GM19455 (cell line): ENCODE data around the gene ARPC1B.
"Not testable (repeated sequence)": the region's sequence is repeated elsewhere in the genome, so short reads cannot be mapped to it uniquely, and the experiment has no call there.

Source experiments
- ATAC-seq: cut with Tn5 transposase; IDR thresholded peaks from one replicate; pipeline ENCODE4 v1.9.1; 2021; ENCODE audit not compliant: unreplicated experiment

The ARPC1B gene

DNA sequence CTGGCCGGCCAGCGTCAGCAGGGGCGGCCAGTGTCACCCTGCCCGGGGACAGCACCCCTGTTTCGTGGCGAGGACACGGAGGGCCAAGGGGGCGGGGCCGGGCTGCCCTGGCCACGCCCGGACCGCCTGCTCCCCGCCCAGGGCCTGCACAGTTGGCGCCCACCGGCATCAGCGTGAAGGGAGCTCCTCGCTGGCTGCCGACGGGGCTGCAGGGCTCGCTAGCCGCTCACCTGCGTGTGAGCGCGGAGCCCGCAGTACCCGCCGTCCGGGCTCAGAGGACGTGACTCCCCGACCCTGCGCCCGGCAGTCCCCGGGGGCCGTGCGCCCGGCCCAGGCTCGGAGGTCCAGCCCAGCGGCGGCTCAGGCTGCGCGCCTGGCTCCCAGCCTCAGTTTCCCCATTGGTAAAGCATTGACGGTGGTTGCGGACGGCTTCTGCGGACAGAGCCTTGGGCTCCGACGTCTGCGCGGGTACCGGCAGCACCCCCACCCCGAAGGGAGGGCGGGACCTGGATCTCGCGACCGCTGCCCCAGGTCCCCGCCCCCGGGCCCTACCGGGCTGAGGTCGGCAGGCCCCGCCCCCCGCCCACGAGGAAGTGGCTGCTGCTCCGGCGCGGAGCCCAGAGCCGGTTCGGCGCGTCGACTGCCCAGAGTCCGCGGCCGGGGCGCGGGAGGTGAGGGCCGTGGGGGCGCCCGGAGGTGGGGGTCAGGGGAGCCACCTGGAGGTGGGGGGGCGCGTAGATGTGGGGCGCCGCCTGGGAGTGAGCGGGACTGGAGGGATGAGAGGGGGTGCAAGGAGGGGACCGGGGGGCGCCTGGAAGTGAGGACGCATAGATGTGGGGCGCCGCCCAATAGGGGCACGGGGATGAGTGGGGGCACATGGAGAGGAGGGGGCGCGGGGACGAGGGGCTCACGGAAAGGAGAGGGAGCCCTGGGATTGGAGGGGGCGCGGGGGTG is at the start of gene ARPC1B:
ARPC1B (plus strand) TSS at position 620 of the 954 bp plus-strand sequence. CDS start 10,985 bp downstream, outside the sequence.
- peak; percentile 65 for ATAC-seq

DNA sequence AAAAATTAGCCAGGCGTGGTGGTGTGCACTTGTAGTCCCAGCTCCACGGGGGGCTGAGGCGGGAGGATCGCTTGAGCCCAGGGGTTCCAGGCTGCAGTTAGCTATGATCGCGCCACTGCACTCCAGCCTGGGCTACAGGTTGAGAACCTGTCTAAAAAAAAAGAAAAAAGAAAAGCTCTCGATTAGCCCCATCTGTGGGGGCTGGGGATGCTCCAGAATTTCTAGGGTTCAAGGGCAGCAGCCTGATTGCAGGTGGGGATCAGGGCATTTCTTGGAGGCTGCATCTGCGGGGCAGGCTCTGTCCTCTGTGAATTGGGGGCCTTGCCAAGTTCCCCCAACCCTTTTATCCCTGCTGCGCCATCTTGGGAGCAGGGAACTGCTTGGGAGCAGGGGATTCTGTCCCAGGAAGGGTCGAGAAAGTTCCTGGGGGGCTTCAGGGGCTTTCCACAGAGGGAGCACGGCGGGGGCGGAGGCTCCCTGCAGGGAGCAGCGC is 49.5 kb upstream of the ARPC1B start:
- no peak for ATAC-seq

DNA sequence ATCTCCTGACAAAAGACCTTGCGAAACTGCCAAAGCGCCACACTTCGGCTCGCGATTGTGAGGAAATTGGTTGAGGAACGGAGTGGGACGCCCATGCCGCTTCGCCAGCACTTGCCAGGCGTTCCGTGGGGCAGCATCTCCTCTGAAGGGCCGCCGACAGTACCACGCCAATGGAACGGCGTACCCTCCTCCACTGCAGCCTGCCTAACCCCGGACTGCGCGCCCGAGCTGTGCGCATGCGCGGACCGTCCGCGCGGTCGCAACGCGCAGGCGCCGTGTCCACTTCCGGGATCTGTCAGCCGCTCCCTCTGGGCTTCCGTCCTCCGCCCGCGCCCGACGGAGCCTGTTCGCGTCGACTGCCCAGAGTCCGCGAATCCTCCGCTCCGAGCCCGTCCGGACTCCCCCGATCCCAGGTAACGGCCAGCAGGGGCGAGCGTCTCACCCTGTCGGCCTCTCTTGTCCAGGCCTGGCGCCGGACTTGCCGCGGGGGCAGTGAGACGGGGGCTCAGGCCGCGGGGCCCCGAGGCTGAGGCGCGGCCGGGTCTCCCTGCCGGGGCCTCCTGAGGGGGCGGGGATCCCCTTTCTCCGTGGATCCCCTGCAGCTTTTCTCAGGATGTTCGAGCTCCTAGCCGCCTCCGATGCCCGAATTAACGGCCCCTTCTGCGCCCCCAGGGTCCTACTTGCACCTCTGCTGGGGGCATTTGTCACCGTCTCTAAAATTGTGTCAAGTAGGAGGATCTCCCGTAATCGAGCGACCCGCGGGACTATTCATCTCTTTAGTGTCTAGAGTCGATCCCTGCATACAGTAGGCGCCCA is 48.7 kb upstream of the ARPC1B start, which contains the start of gene ARPC1A:
ARPC1A (plus strand) TSS at position 307 of the 816 bp plus-strand sequence. CDS start 7,456 bp downstream, outside the sequence.
- ATAC-seq: peak; percentile 79

DNA sequence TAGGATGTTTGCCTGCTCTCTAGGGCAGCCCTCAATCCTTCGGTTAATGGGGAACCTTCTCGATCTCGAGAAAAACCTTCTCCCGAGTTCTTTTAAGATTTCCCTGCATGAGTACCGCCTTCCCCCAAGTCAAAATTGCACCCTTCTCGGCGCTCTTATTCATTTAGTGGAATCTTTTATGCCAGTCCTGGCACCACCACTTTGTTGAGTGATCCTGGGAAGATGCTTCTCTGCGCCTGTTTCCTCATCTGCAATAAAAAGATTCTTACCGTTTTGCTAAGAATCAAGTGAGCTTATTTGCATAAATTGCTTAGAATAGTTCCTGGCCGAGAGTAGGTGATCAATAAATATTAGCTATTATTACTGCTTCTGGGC is 48.1 kb upstream of the ARPC1B start:
- no peak for ATAC-seq

DNA sequence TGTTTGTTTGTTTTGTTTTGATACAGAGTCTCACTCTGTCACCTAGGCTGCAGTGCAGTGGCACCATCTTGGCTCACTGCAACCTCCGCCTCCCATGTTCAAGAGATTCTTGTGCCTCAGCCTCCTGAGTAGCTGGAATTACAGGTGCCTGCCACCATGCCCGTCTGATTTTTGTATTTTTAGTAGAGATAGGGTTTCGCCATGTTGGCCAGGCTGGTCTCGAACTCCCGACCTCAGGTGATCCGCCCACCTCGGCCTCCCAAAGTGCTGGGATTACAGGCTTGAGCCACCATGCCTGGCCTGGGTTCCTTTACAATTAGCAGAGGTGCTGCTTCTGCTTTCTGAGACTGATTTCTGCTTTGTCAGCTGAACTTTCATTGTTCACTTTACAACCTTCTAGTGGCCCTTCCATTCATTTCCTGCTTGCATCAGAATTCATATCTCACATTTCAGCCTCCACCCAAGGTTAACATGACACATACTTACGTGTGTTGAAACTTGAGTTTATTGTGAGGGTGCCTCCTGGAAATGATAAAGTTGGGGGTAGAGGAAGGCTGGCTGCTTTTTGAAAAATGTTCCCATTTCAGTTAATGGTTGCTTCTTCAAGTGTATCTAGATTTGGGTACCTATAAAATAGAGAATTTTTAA is 44.1 kb upstream of the ARPC1B start:
- not testable (repeated sequence) for ATAC-seq

DNA sequence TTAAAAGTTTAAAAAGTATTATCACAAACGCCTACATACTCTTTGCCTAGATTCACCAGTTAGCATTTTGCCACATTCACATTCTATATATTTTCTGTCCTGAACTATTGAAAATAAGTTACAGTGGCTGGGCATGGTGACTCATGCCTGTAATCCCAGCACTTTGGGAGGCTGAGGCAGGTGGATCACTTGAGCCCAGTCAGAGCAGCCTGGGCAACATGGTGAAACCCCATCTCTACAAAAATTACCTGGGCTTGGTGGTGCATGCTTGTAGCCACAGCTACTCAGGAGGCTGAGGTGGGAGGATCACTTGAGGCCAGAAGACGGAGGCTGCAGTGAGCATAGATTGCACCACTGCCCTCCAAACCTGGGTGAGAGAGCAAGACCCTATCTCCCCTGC is 43.5 kb upstream of the ARPC1B start:
- ATAC-seq: no peak

DNA sequence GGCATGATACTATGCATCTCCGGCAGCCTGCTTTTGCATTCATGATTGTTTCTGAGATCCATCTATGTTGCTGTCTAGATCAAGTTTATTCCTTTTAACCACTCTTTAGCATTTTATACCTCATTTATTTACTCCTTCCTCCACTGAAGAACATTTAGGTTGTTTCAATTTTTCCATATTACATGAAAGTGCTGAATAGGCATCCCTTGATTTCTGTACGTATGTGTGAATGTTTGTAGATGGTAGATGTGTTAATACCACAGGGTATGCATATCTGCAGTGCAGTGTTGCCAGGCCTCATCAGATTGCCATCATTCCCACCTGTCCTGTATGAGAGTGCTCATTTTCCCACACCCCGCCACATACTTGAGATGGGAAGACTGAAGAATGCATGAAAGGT is 34.9 kb upstream of the ARPC1B start:
- ATAC-seq: no peak

DNA sequence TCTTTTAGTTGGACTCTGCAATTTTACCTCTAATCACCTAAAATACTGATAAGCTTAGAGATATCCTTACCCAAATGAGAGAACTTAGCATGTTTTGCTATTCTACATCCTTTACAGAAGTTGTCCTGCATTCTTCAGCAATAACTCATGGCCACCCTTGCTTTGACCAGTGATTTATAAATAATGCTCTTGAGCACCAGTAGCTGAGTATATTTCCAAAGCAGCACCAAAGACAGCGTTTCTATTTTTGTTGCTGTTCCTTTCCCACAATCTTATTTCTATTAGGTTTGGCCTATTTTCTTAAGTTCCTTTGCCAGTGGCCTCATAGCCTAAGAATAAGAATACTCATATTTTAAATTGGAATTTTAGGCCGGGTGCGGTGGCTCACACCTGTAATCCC is 33.9 kb upstream of the ARPC1B start:
- no peak for ATAC-seq

DNA sequence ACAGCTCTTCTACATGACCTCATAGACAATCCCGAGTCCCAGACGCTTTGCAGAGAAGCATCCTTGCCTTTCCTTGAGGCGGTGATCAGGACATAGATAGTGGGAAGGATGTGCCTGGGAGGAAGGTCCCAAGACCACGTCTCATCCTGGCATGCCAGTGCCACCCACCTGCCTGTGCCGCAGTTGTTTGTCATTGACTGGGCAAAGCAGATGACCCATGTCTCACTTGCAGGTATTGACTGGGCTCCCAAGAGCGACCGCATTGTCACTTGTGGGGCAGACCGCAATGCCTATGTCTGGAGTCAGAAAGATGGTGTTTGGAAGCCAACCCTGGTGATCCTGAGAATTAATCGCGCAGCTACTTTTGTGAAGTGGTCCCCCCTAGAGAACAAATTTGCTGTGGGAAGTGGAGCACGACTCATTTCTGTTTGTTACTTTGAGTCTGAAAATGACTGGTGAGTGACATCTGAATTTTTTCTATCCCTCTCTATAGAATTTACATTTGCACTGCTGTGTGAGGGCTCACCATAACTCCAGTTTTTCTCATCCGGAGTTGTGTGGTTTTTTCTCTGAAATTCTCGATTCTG is 30.4 kb upstream of the ARPC1B start:
- no peak for ATAC-seq

DNA sequence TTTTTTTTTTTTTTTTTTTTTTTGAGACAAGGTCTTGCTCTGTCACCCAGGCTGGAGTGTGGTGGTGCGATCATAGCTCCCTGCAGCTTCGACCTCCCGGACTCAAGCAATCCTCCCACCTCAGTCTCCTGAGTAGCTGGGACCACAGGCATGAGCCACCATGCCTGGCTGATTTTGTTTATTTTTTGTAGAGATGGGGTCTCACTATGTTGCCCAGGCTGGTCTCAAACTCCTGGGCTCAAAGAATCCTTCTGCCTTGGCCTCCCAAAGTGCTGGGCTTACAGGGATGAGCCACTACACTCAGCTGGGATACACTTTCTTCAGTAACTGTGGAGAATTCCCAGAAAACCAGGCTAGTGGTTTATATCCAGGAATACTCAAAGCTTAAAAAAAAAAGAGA is 23.9 kb upstream of the ARPC1B start:
- ATAC-seq: not testable (repeated sequence)

DNA sequence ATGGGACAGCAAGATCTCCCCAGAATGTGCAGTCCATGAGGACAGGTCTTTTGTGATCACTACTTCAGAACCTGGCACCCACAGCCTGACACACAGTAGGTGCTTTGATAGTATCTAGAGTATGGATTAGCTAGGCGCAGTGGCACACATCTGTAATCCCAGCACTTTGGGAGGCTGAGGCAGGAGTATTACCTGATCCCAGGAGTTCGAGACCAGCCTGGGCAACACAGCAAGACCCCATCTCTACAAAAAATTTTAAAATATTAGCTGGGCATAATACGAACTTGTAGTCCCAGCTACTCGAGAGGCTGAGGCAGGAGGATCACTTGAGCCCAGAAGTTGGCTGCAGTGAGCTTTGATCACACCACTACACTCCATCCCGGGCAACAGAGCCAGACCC is 22.3 kb upstream of the ARPC1B start:
- no peak for ATAC-seq

DNA sequence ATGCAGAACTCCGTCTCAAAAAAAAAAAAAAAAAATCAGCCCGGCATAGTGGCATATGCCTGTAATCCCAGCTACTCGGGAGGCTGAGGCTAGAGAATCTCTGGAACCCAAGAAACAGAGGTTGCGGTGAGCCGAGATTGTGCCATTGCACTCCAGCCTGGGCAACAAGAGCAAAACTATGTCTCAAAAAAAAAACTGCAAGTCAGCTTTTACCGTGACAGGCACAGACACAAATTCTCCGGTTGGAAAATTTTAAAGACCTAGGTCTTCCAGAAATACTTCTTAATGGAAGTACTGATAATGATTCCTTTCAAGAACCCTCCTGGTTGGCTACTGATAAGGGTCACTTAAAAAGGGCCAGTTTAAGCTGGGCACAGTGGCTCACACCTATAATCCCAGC is 19.4 kb upstream of the ARPC1B start:
- no peak for ATAC-seq

DNA sequence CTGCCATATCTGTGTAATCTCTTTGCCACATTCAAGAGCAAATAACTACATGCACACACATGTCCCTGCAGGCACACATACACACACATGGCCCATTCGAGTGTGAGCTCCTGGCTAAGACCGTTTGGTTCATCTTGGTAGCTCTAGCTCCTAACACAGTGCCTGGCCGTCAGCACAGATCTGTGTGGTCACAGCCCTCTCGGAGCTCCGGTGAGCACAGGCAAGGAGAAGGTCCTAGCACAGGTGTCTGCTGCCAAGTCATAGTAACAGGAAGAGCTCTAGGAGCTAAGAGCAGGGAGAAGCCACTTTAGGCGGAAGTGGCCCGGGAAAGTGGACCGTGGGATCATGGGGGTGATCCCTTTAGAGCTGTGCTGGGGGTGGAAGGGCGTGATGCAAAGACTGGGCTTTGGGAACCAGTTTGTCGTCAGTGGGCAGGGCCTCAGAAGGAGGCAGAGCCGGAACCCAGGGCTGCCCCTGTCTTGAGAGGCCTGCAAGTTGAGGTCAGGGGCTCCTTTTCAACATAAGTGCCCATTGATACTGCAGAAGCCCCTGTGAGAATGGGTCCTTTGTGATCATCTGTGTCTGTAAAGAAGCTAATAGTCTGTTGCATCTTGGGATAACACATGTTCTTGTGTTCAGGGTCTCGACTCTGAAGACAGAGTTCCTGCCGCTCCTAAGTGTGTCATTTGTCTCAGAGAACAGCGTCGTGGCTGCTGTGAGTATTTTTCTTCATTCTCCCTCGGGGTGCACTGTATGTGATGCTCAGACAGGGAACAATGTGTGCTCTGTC is 16.6 kb upstream of the ARPC1B start:
- ATAC-seq: no peak

DNA sequence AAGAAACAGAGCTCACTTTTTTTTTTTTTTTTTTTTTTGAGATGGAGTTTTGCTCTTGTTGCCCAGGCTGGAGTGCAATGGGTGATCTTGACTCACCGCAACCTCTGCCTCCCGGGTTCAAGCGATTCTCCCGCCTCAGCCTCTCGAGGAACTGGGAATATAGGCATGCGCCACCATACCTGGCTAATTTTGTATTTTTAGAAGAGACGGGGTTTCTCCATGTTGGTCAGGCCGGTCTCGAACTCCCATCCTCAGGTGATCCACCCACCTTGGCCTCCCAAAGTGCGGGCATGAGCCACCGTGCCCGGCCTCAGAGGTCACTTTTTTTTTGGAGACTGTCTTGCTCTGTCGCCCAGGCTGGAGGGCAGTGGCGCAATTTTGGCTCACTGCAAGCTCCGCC is 16.0 kb upstream of the ARPC1B start:
- not testable (repeated sequence) for ATAC-seq

DNA sequence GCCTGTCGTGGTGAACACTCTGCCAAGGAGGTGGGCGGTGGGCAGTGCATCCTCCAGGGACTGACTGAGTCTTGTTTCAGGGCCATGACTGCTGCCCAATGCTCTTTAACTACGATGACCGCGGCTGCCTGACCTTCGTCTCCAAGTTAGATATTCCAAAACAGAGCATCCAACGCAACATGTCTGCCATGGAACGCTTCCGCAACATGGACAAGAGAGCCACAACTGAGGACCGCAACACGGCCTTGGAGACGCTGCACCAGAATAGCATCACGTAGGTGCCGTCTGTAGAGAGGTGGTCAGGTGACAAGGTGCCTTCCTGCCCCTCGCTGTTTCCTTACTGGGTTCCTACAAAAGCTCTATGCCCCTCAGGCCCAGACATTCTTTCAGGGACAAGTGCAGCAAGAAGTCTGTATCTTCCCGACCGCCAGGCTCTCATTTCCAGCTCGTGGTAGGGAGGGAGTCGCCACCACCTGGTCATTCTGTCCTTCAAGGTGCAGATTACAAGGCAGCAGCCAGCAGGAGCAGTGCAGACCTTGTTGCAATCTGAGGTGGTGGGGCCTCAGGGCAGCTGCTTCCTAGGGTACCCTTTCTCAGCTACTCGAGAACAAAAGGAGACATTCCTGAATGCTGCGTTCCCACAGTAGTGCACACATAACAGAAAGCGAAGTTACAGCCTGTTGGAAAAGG is 14.9 kb upstream of the ARPC1B start:
- ATAC-seq: no peak

DNA sequence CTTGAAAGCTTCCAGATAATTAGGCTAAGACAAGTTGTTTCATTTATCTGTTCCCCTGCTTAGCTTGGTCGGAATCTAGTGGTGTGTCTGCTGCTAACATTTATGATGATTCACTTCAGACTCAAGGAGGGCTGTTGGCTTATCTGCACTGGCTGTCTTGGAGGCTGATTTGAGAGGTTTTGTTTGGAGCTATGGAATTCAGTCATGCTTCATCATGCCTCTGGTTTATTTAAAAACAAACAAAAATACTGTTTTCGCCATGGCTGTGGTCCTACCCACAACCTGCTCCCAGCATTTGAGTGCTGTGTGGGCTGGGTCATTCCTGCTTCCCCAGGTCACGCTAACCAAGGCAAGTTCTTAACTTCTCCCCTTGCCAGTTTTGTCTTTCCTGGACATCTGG is 11.7 kb upstream of the ARPC1B start:
- no peak for ATAC-seq

DNA sequence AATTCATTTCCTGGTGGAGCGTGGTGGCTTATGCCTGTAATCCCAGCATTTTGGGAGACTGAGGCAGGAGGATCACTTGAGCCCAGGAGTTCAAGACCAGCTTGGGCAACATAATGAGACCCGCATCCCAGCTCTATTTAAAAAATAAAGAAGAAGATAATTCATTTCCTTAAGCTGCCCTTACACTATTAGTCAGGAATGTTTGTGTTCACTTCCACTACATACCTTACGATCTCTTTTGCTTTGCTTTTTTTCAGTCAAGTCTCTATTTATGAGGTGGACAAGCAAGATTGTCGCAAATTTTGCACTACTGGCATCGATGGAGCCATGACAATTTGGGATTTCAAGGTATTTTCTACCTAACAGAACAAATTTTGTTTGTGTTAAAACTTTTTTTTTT is 11.2 kb upstream of the ARPC1B start:
- ATAC-seq: no peak

DNA sequence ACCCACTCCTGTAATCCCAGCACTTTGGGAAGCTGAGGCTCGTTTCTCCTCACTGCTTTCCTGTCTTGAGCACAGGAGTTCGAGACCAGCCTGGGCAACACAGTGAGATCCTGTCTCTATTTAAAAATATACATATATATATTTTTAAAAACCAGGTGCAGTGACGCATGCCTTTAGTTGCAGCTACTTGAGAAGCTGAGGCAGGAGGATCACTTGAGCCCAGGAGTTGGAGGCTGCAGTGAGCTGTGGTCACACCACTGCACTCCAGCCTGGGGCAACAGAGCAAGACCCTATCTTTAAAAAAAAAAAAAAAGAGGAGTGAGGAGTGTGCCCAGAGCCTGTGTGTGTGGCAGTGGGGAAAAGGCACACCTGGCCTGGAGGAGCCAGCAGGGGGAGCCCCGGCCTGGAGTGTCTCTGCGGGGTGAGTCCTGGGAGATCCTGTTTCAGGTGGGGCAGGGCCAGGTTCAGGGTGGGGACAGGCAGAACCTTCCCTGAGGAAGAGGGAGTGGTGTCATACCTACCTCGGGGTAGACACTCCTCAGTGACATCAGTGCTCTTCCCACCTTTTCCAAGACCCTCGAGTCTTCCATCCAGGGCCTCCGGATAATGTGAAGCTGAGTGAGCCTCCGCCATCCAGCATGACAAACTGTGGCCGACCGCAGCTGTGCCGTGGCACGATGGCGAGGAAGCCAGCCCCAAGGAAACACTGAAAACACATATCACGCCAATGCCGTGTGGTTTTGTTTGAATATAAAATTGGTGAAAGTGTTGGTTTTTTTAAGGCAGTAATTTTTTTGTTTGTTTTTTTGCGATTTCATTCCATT is 9.0 kb upstream of the ARPC1B start:
- no peak for ATAC-seq

DNA sequence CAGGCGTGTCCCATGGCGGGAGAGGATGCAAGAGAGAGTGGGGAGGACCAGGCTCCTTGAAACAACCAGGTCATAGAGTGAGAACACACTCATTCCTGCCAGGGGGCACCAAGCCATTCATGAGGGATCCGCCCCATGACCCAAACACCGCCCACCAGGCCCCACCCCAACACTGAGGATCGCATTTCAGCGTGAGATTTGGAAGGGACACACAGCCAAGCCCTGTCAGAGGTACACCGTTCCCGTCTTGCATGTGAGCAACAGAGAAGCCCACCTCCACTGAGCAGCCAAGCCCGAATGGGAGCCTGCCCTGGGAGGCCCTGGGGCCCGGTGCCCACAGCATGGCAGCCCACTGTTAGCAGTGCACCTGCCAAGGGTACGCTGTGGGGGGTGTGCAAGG is 7.9 kb upstream of the ARPC1B start:
- no peak for ATAC-seq
